Spleen (tissue), 11 donors: ENCODE data around the gene SIRT5. TPM values are rescaled to one million over a fixed set of nuclear protein-coding genes. Genes with fewer than 3 reads are reported as not detected.

Source experiments
- DNase-seq: peaks from one replicate; pipeline ENCODE4 v3.0.0-alpha.2; 2020
- H3K27ac ChIP-seq, 8 donors: fragments of 200-600 bp; sonication (generic) in 7 of 8; 1 replicate in 4 of 8; 2 replicates in 4 of 8; pipeline versions ENCODE4 v1.5.0 to v1.8.0; 2016 to 2021; ENCODE audit warnings: inconsistent platforms in 4 of 8, mild to moderate bottlenecking in 4 of 8, moderate library complexity in 1 of 8
- H3K27me3 ChIP-seq, 7 donors: fragments of 200-600 bp; sonication (generic) in 6 of 7; replicated peaks in 1 of 7; 1 replicate in 4 of 7; 2 replicates in 3 of 7; pipeline versions ENCODE4 v1.5.0 to v1.8.0; 2016 to 2021; ENCODE audit warnings: inconsistent platforms in 3 of 7, mild to moderate bottlenecking in 1 of 7
- H3K36me3 ChIP-seq, 6 donors: fragments of 200-600 bp; sonication (generic) in 5 of 6; 1 replicate in 4 of 6; 2 replicates in 2 of 6; pipeline versions ENCODE4 v1.5.0 to v1.8.0; 2016 to 2021; ENCODE audit warnings: inconsistent platforms in 2 of 6
- H3K4me1 ChIP-seq, 6 donors: fragments of 200-600 bp; sonication (generic) in 5 of 6; 1 replicate in 3 of 6; 2 replicates in 3 of 6; pipeline versions ENCODE4 v1.5.0 to v1.8.0; 2016 to 2021; ENCODE audit warnings: inconsistent platforms in 3 of 6
- H3K4me3 ChIP-seq, 8 donors: fragments of 200-600 bp; sonication (generic) in 7 of 8; 1 replicate in 4 of 8; 2 replicates in 4 of 8; pipeline versions ENCODE4 v1.5.0 to v1.8.0; 2016 to 2021; ENCODE audit warnings: inconsistent platforms in 4 of 8, mild to moderate bottlenecking in 4 of 8, moderate library complexity in 2 of 8
- H3K9me3 ChIP-seq, 8 donors: fragments of 200-600 bp; sonication (generic) in 7 of 8; 1 replicate in 4 of 8; 2 replicates in 4 of 8; pipeline versions ENCODE4 v1.5.0 to v1.8.0; 2016 to 2021; ENCODE audit warnings: inconsistent platforms in 4 of 8
- POLR2A ChIP-seq, 3 donors: fragments of 450-650 bp; IDR thresholded peaks; one replicate each; pipeline ENCODE4 v1.5.1; 2017; ENCODE audit warnings: antibody characterized with exemption in 3 of 3, mild to moderate bottlenecking in 1 of 3
- POLR2AphosphoS5 ChIP-seq, 3 donors: sonication (generic); formaldehyde crosslinking; IDR thresholded peaks; one replicate each; pipeline ENCODE4 v1.5.1; 2017; ENCODE audit warnings: antibody characterized with exemption in 3 of 3
- WGBS, 5 donors: extraction: QIAGEN DNeasy Blood & Tissue Kit in 3 of 5; methylation state at CpG; one replicate each; pipeline versions ENCODE4 v1.1.5 to v1.1.7; 2013 to 2018; 5-methylcytosine and 5-hydroxymethylcytosine counted together
- intact Hi-C: fragments of 100-400 bp; cut with DNase I; formaldehyde crosslinking; loops from one replicate; pipeline ENCODE4 v1.15.0; 2023; ENCODE audit warnings: low total_unique reads
- polyA plus RNA-seq, 3 donors: library from polyadenylated mRNA; stranded (reverse); fragments of 200-250 nt; gene quantifications; one replicate each; pipeline ENCODE4 v1.2.1, GENCODE V29; 2013
- total RNA-seq, 7 donors: library from RNA; depleted of rRNA in 3 of 7; stranded (reverse); fragments of >200 nt in 3 of 7; fragmentation: NEBNext Ultra II Directional in 4 of 7; extraction: Animal tissue kit (Norgen Biotek cat#: 25700) in 4 of 7; gene quantifications; one replicate each; pipeline versions ENCODE4 v1.1.0 to v1.2.1, GENCODE V29; 2016 to 2021
- TF ChIP-seq, protein P1 (sequence below), 11 experiments: fragments of 200-600 bp in 7 of 11; fragments of 450-650 bp in 4 of 11; sonication (generic) in 4 of 11; IDR thresholded peaks in 8 of 11; conservative IDR thresholded peaks in 3 of 11; 1 replicate in 7 of 11; 2 replicates in 4 of 11; pipeline versions ENCODE4 v1.4.0 to v1.8.0; 2016 to 2021; ENCODE audit warnings: antibody characterized with exemption in 11 of 11, inconsistent platforms in 4 of 11, mild to moderate bottlenecking in 1 of 11
- donor health status: healthy with polysubstance abuse.
- donor health status: DM: no; HTN: no; CAD: no; lungs with moderate emphysema.
- donor health status: DM: no; HTN: no; CAD: no.
- donor health status: Bipolar disorder and iron deficiency.
- donor health status: healthy.
- donor health status: DM: no; HTN: no; CAD: no.
- donor health status: DM: yes; HTN: yes; CAD: no.

Gene SIRT5
- total and polyA plus RNA-seq, 10 donors = 8.2 to 23.7 (median 16.1) TPM

- H3K27me3 ChIP-seq = no peaks in the 10 kb centered on the region
- H3K4me3 ChIP-seq = no peak overlapping the region
- intact Hi-C loops = no loop called here
- no peak for DNase-seq
- no peak for TF ChIP-seq POLR2A (IDR thresholded peaks at IDR 0.05)
- no peak for TF ChIP-seq POLR2AphosphoS5 (IDR thresholded peaks at IDR 0.05)
- TF ChIP-seq, protein P1, sequence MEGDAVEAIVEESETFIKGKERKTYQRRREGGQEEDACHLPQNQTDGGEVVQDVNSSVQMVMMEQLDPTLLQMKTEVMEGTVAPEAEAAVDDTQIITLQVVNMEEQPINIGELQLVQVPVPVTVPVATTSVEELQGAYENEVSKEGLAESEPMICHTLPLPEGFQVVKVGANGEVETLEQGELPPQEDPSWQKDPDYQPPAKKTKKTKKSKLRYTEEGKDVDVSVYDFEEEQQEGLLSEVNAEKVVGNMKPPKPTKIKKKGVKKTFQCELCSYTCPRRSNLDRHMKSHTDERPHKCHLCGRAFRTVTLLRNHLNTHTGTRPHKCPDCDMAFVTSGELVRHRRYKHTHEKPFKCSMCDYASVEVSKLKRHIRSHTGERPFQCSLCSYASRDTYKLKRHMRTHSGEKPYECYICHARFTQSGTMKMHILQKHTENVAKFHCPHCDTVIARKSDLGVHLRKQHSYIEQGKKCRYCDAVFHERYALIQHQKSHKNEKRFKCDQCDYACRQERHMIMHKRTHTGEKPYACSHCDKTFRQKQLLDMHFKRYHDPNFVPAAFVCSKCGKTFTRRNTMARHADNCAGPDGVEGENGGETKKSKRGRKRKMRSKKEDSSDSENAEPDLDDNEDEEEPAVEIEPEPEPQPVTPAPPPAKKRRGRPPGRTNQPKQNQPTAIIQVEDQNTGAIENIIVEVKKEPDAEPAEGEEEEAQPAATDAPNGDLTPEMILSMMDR (IDR thresholded peaks at IDR 0.05 in 8 of 11, conservative IDR thresholded peaks at IDR 0.05 in 3 of 11) = no peak
- no peak overlapping the region for H3K27ac ChIP-seq
- H3K4me1 ChIP-seq = peaks cover 14 to 55% (median 37%) of the 10 kb centered on the region in 6 donors
- WGBS, 5 donors = 70 to 81% (median 74%) methylated on average over 2 of the region's 2 CpGs
- peaks cover 6 to 70% (median 52%) of the 10 kb centered on the region in 6 donors for H3K36me3 ChIP-seq
- H3K9me3 ChIP-seq = no peaks in the 10 kb centered on the region
Observed at GRCh38 chr6:13617066-13617465, 42.7 kb downstream of the SIRT5 start.

GRCh38 chr6:13624871-13625288, 50.5 kb downstream of the SIRT5 start:
- TF ChIP-seq POLR2A (IDR thresholded peaks at IDR 0.05) = no peak
- TF ChIP-seq POLR2AphosphoS5 (IDR thresholded peaks at IDR 0.05) = peak in 1 of 3 donors; percentile 16
- TF ChIP-seq, protein P1 (IDR thresholded peaks at IDR 0.05 in 8 of 11, conservative IDR thresholded peaks at IDR 0.05 in 3 of 11) = peak in 7 of 11 experiments; percentile 18 to 50 (median 36)
- peaks cover 0 to 100% (median 66%) of the 10 kb centered on the region in 6 donors for H3K36me3 ChIP-seq
- peaks cover 0 to 27% (median 0%) of the 10 kb centered on the region in 6 donors for H3K4me1 ChIP-seq
- no peaks in the 10 kb centered on the region for H3K27me3 ChIP-seq
- no peak for DNase-seq
- intact Hi-C loops = no loop called here
- 78 to 85% (median 81%) methylated on average over 4 of the region's 4 CpGs for WGBS, 5 donors
- peak overlapping the region in 1 of 8 donors; percentile 5 for H3K27ac ChIP-seq
- H3K4me3 ChIP-seq = no peak overlapping the region
- no peaks in the 10 kb centered on the region for H3K9me3 ChIP-seq

DNA sequence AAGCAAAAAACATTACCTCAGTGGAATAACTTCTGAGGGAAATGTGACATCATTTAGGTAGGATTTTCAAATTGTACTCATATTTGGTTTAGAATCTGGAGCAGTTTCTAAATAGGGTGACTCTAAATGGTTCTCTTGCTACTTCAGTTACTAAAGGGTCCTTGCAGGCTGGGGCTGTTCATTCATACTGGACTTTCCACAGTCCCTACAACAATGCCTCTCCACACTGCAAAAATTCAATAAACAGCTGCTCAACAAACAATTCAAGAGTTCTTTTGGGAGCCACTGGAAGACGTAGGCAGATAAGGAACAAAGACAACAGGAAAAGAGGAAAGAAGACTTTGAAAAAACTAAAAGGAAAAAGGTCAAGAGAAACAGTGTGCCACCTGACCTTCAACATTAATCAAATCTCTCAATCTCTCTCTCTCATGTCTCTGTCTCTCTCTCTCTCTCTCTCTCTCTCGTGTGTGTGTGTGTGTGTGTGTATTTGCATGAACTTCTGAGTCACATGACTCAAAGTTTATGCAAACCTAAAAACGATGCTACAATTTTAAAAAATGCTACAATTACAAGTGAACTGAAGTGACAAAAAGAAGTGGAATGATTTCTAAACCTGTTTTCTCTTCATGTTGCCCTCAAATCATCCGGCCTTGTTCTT, 55.2 kb downstream of the SIRT5 start:
- H3K4me3 ChIP-seq = no peak overlapping the region
- peaks cover 0 to 29% (median 0%) of the 10 kb centered on the region in 6 donors for H3K4me1 ChIP-seq
- H3K9me3 ChIP-seq = no peaks in the 10 kb centered on the region
- no peaks in the 10 kb centered on the region for H3K27me3 ChIP-seq
- H3K27ac ChIP-seq = no peak overlapping the region
- intact Hi-C loops = no loop called here
- DNase-seq = no peak
- WGBS, 5 donors = 50 to 74% (median 55%) methylated on average over 4 of the region's 4 CpGs
- H3K36me3 ChIP-seq = peaks cover 0 to 100% (median 52%) of the 10 kb centered on the region in 6 donors
- no peak for TF ChIP-seq POLR2AphosphoS5 (IDR thresholded peaks at IDR 0.05)
- TF ChIP-seq, protein P1 (IDR thresholded peaks at IDR 0.05 in 8 of 11, conservative IDR thresholded peaks at IDR 0.05 in 3 of 11) = no peak
- no peak for TF ChIP-seq POLR2A (IDR thresholded peaks at IDR 0.05)

GRCh38 chr6:13630499-13630898, 56.1 kb downstream of the SIRT5 start:
- Histone ChIP-seq H3K4me1 (peaks cover 0 to 20% (median 2%) of the 10 kb centered on the region in 6 donors), H3K9me3 (no peaks in the 10 kb centered on the region), H3K36me3 (peaks cover 0 to 100% (median 49%) of the 10 kb centered on the region in 6 donors), H3K27me3 (no peaks in the 10 kb centered on the region), H3K27ac (peak overlapping the region in 1 of 8 donors; percentile 0), H3K4me3 (no peak overlapping the region)
- 83 to 95% (median 91%) methylated on average over 1 of the region's 1 CpG for WGBS, 5 donors
- TF ChIP-seq, protein P1 (IDR thresholded peaks at IDR 0.05 in 8 of 11, conservative IDR thresholded peaks at IDR 0.05 in 3 of 11) = no peak
- TF ChIP-seq POLR2AphosphoS5 (IDR thresholded peaks at IDR 0.05) = no peak
- DNase-seq = no peak
- intact Hi-C loops = no loop called here
